Measurements from ENCODE around the gene PACS2. TPM values are rescaled to one million over a fixed set of nuclear protein-coding genes. Genes with fewer than 3 reads are reported as not detected.

Gene PACS2
- total RNA-seq, 1 experiment from 2014 or later, result 72.5 TPM

DNA sequence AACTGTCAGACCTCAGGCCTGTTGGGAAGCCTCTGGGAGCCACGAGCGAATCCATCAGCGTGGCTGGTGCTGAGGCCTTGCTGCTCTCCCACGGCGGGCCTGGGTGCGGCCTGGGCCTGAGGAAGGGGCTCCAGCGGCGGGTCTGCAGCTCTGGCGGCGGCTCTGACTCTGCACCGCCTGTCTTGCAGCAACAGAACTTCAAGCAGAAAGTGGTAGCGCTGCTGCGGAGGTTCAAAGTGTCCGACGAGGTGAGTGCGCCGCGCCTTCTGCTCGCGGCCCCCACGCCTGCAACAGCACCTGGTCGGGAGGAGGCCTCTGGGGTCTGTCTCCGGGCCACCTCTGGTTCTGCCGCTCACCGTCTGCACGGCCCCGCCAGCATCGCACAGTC lies 55.1 kb downstream of the PACS2 start:
- Mint-ChIP-seq H3K4me1 (no peaks in the 10 kb centered on the region), H3K36me3 (ENCODE audit: insufficient read depth in 1 of 3, low read depth in 3 of 3) (peaks cover 9 to 36% (median 30%) of the 10 kb centered on the region in 3 experiments), H3K27me3 (ENCODE audit: low read depth) (peaks cover 8% of the 10 kb centered on the region), H3K27ac (no peak overlapping the region), H3K4me3 (no peak overlapping the region; a peak in 1 of 5 replicates), H3K9me3 (peaks cover 10% of the 10 kb centered on the region in 2 experiments; a peak in 4 of 5 replicates)
- Histone ChIP-seq H4K91ac (ENCODE audit: insufficient read length, low read depth, low read length) (no peak overlapping the region), H3K79me2 (ENCODE audit: insufficient read depth, low read length) (no peaks in the 10 kb centered on the region), H3K4ac (ENCODE audit: low read depth, low read length) (no peak overlapping the region), H3K27me3 (ENCODE audit: insufficient read depth, low read length) (no peaks in the 10 kb centered on the region), H2BK12ac (ENCODE audit: insufficient read length, low read depth, low read length) (no peak overlapping the region), H2BK5ac (ENCODE audit: insufficient read length, low read length) (no peak overlapping the region), H2AK5ac (ENCODE audit: insufficient read length, low read length) (no peak overlapping the region), H4K5ac (ENCODE audit: insufficient read length, low read depth, low read length) (no peak overlapping the region), H3K79me1 (ENCODE audit: insufficient read depth, low read depth, low read length, poor library complexity, severe bottlenecking) (no peaks in the 10 kb centered on the region), H3K56ac (ENCODE audit: insufficient read length, low read depth, low read length) (no peak overlapping the region), H4K8ac (replicated peaks; ENCODE audit: insufficient read length, low read depth, low read length) (no peak overlapping the region), H3K4me2 (ENCODE audit: insufficient read depth, insufficient read length, low read length) (no peak overlapping the region), H3K4me1 (ENCODE audit: insufficient read depth, low read length) (no peaks in the 10 kb centered on the region), H2AFZ (ENCODE audit: low read length) (no peak overlapping the region), H2BK120ac (ENCODE audit: low read depth, low read length, poor library complexity, severe bottlenecking) (no peak overlapping the region), H4K20me1 (ENCODE audit: control insufficient read depth, insufficient read depth, insufficient read length) (no peaks in the 10 kb centered on the region), H2BK15ac (ENCODE audit: low read depth, low read length) (no peak overlapping the region), H3K23me2 (ENCODE audit: insufficient read length, low read depth, low read length, poor library complexity, severe bottlenecking) (no peaks in the 10 kb centered on the region), H3K9me3 (ENCODE audit: control insufficient read depth, low read depth, low read length) (no peaks in the 10 kb centered on the region), H3T11ph (ENCODE audit: low read length) (no peak overlapping the region), H3K23ac (ENCODE audit: insufficient read length, low read depth, low read length) (no peak overlapping the region), H3K9ac (ENCODE audit: extremely low read depth, insufficient read length, low read length) (no peak overlapping the region), H3K18ac (ENCODE audit: insufficient read length, low read depth, low read length) (no peak overlapping the region), H3K14ac (ENCODE audit: insufficient read depth, low read length) (no peak overlapping the region), H2BK20ac (ENCODE audit: low read depth, low read length, poor library complexity, severe bottlenecking) (no peak overlapping the region), H3K27ac (ENCODE audit: insufficient read length, low read depth, low read length) (no peak overlapping the region)
- TF ChIP-seq, protein P1, sequence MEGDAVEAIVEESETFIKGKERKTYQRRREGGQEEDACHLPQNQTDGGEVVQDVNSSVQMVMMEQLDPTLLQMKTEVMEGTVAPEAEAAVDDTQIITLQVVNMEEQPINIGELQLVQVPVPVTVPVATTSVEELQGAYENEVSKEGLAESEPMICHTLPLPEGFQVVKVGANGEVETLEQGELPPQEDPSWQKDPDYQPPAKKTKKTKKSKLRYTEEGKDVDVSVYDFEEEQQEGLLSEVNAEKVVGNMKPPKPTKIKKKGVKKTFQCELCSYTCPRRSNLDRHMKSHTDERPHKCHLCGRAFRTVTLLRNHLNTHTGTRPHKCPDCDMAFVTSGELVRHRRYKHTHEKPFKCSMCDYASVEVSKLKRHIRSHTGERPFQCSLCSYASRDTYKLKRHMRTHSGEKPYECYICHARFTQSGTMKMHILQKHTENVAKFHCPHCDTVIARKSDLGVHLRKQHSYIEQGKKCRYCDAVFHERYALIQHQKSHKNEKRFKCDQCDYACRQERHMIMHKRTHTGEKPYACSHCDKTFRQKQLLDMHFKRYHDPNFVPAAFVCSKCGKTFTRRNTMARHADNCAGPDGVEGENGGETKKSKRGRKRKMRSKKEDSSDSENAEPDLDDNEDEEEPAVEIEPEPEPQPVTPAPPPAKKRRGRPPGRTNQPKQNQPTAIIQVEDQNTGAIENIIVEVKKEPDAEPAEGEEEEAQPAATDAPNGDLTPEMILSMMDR (conservative IDR thresholded peaks at IDR 0.05), result no peak
- no peak for DNase-seq
- WGBS (ENCODE audit: extremely low coverage, insufficient read length, low lambda C conversion rate), result no CpG with 5 or more reads among the region's 28 CpGs
